GM19193 (cell line): Measurements from ENCODE around the gene HLA-A.
A peak's percentile ranks its signal among the peaks of the same experiment; 100 is the strongest.

Experiments used
- POLR2A ChIP-seq: IDR thresholded peaks from 4 replicates; pipeline ENCODE4 v1.6.1; 2011; ENCODE audit not compliant: insufficient read depth, insufficient read length; ENCODE audit errors: extremely low read depth

HLA-A gene

DNA sequence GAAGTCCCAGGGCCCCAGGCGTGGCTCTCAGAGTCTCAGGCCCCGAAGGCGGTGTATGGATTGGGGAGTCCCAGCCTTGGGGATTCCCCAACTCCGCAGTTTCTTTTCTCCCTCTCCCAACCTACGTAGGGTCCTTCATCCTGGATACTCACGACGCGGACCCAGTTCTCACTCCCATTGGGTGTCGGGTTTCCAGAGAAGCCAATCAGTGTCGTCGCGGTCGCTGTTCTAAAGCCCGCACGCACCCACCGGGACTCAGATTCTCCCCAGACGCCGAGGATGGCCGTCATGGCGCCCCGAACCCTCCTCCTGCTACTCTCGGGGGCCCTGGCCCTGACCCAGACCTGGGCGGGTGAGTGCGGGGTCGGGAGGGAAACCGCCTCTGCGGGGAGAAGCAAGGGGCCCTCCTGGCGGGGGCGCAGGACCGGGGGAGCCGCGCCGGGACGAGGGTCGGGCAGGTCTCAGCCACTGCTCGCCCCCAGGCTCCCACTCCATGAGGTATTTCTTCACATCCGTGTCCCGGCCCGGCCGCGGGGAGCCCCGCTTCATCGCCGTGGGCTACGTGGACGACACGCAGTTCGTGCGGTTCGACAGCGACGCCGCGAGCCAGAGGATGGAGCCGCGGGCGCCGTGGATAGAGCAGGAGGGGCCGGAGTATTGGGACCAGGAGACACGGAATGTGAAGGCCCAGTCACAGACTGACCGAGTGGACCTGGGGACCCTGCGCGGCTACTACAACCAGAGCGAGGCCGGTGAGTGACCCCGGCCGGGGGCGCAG is at the start of gene HLA-A:
HLA-A (plus strand) TSS at position 258 of the 778 bp plus-strand sequence; CDS start at position 280, 22 bp downstream.
- peak; percentile 99 for TF ChIP-seq POLR2A

DNA sequence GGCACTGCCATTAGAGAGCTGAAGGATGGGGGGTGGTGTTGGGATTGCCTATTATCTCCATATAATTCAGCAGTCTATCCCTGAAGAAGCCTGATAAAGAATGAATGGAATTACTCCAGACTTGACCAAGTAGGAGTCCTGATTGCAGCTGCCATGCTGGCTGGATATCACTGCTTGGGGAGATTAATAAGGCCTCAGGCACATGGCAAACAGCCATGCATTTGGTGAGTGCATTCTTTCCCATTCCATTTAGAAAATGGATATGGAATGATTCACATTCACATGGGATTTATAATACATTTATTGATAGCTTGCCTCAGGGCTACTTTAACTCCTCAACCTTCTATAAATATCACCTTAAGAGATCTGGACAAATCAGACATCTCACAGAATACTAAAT is 49.6 kb upstream of the HLA-A start:
- no peak for TF ChIP-seq POLR2A

DNA sequence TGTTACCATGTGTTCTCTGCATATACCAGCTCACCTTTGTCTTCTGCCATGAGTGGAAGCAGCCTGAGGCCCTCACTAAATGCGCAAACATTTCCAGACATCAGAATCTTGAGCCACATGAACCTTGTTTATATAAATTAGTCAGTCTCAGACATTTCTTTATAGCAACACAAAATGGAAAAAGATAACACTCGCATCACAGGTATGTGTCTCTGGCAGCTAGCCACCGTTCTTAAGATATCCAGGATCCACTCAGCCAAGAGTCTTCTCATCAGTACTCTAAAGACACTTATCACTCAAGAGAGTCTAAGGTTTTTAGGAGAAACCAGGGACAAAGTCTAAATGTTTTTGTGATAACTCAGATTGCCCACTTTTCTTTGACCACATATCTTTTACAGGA is 43.1 kb upstream of the HLA-A start:
- TF ChIP-seq POLR2A: no peak

DNA sequence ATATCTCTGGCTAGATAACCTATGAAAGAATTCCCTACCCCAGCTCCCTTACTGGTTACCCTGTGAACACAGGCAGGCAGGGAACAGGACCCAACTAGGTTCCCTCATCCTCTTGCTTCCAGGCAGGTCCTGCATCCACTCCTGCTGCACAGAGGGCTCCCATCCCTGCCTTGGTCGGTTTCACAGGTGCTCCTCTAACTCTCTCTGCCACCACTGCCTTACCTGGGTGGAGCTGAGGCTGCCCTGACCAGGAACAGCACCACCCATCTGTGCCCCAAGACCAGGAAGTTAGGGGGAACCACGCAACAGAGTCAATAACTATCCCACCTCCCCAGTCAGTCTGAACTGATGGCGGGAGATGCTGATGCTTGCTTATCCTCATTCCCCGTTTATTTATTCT is 37.0 kb upstream of the HLA-A start:
- TF ChIP-seq POLR2A: no peak

DNA sequence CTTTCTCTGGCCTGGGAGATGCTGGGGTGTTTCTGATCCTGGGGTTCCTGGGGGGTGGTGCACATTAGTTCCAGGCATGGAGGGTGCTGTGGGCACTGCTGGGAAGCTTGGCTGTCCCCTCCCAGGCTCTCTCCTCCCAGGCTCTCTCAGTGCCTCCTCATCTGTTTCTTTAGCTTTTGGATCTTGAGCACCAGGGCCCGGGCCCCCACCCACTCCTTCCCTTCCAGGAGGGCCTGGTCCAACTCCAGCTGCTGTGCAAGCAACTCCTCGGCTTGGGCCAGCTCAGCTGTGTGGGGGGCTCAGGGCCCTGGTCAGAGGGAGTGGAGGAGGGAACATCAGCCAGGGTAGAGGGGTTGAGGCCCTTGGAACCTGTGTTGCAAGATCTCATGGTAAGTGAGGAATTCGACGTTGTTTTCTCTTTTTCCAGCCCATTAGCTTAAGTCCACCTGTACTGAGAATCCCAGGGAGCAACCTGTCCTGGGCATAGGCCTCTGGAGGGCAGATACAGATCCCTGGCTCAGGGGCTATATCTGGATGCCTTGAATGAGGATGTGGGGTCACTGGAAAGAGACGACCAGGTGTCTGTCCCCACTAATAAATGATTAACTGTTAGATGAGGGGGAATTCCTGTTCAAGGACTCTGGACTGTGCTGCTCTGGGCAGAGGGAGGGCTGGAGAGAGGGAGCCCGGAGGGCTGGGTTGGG is 34.5 kb upstream of the HLA-A start:
- TF ChIP-seq POLR2A: no peak

DNA sequence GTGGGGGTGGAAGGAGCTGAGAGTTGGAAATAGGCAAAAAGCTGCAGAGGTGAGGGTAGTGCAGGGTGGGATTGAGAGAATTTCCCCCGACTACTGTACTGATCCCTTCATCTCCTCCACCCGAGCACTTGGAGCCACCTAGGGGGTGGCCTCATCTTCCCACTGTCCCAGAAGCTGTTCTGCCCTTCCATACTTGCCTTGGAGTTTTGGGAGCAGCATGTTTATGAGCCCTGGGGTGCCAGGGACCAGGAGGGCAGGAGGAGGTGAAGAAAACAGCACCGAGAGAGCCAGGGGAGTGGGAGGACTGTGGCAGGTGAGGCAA is 34.0 kb upstream of the HLA-A start:
- TF ChIP-seq POLR2A: no peak

DNA sequence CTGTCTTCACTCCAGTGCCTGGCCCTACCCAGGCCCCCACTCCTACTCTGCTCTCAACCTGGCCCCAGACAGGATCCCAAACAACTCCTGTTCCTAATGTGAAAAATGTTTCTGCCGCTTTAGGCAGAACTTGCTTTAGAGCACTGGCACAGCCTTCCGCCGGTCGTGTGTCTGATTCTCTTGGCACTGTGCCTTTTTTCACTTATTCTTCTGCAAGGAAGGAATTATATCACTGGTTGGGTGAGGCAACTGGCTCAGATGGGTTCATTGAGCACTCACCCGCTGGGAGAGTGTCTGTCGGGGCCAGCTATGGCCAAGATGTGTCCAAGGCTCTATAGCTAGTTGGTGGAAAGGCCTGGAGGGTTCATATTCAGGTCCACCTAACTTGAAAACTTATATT is 33.6 kb upstream of the HLA-A start:
- no peak for TF ChIP-seq POLR2A

DNA sequence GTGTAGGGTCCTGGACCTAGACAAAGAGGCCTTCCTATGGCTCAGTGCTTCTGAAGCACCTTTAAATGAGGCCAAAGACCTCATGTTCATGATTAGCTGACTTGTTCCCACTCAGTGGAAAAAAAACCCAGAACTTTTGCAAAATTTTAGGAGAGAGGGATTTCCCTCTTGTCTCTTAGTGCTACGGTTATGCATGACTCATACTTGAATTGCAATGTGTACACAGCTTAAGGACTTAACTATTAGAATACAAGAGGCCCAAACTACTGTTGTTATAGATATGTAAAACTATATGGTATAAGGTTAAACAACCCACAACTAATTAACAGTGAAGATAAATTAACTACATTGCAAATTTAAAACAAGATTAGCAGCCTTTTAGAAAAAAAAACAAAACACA is 32.3 kb upstream of the HLA-A start:
- TF ChIP-seq POLR2A: no peak

DNA sequence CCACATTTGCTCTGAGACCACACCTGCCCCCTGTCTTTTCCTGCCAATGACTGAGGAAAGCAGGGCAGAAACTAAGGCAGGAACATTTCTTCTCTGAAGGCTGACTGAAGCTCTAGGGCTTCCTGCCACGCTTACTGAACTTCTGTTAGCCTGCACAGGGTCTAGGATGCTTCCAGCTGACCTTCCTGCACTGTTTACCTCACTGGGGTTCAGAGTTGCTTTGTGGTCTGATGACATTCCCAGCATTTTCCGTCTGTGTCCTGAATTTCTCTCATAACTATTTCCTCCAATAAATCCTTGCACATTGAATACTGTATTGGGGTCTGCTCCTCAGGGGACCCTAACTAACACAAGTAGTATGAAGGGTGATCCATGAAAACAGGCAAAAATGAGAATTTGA is 29.5 kb upstream of the HLA-A start:
- TF ChIP-seq POLR2A: no peak

DNA sequence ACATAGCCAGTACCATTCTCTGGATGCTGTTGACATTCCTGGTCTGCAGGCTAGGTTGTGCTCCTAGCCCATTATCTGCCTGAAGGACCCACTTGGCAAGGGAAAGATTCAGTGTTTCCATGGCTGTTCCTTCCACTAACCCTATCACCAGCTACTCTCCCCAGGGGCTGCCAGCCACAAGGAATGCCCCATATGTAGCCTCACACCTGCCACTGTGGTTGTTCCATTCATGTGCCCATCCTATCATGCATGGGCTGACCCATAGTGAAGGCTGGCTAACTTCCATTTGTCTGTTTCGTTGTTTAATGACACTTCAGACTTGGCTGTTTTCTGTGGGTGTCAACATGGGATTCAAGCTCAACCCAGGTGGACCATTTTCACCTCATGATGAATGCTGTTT is 25.6 kb upstream of the HLA-A start:
- TF ChIP-seq POLR2A: no peak

DNA sequence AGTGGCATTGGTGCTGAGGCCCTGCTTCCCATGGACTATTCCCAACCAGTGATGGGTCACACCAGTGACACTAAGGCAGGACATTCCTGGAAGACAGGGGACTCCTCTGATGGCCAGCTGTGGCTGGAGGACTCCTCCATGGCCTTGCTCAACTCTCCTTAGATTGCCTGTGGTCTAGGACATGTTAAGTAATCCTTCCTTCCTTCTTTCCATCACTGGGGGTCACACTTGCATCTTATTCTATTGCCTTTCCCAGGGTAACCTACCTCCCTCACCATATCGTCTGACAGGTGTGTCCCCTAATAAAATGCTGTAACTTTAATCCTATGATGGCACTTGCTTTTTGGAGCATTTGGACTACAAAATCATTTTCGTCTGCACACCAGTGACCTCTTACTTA is 24.5 kb upstream of the HLA-A start:
- no peak for TF ChIP-seq POLR2A

DNA sequence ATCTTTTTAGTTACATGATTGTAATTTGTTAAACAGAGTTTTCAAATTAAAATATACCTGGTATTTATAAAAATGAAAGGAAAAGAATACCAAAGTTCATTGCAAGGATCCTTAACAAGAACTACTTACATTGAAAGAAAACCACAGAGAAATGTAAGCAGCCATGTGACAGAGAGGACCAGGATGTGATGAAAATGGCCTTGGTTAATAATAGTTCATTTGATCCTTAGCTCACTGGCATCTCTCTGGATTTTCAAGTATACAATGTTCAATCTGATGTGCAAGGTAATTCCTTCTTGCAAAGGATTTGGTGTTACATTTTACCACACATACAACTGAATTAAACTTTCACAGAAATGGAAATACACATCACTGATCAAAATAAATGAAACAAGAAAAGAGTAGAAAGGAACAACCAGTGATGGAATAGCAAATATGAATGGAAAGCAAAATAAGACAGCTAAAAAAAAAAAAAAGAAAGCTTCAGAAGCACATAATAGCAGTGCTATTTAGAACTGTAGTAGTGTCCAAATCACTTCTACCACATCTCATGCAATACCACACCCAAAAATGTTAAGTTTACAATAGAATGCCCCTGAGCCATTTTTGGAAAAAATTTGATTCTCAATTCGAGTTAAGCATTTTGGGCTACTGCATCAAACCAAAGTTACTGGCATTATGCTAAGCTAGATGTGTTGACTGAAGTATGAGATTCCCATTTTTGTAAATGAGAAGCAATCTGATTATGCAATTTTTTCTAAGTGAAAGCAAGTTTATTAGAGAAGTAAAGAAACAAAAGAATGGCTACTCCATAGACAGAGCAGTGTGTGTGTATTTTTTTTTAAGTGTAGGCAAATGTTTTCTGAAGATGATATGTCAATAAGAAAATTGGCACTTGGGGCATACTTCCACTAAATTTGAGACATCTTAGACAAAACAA is 22.6 kb upstream of the HLA-A start:
- TF ChIP-seq POLR2A: no peak

DNA sequence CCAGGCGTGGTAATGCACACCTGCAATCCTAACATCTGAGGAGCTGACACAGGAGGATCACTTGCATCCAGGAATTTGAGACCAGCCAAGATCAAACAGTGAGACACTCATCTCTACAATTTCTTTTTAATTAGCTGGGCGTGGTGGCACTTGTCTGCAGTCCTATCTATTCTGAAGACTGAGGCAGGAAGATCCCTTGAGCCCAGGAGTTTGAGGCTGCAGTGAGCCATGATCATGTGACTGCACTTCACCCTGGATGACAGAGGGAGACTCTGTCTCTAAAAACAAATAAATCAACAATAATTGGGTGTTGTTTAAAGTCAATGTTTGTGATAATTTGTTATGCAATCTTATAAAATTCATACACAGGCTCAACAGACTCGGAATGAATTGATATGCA is 18.0 kb upstream of the HLA-A start:
- no peak for TF ChIP-seq POLR2A

DNA sequence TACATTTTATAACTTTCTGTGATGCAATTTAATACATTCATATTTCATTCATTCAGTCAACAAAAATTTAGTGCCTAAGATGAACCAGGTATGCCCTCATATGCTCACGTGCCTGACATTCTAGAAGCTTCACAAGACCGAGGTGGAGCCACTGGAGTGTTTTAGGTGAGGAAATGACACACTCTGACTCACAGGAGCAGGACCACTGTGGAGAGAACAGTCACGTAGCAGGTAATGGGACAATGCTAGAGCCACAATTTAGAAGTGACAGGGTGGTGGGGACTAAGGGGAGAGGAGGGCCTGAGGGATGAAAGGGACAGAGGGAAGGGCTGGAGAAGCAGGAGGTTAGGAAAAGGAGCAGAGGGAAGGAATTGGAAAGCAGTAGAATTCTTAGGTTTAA is 17.6 kb upstream of the HLA-A start:
- TF ChIP-seq POLR2A: no peak

DNA sequence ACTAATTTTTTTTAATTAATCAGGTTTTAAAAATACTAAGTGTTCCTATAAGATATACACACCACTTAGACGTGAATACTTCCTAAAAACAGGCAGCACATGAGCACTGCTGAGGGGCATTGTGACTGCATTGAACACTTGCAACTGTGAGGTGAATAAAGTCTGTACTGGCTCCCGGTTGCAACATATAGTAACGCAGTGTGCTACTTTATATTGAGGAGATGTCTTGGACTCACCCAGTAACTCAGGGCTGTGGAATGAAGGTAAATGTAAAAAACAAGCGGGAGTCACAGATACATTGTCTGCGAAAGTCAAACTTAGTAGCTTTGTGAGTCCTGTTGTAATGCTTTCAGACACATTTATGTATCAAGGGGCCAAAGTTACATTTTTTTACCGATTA is 17.0 kb upstream of the HLA-A start:
- no peak for TF ChIP-seq POLR2A

DNA sequence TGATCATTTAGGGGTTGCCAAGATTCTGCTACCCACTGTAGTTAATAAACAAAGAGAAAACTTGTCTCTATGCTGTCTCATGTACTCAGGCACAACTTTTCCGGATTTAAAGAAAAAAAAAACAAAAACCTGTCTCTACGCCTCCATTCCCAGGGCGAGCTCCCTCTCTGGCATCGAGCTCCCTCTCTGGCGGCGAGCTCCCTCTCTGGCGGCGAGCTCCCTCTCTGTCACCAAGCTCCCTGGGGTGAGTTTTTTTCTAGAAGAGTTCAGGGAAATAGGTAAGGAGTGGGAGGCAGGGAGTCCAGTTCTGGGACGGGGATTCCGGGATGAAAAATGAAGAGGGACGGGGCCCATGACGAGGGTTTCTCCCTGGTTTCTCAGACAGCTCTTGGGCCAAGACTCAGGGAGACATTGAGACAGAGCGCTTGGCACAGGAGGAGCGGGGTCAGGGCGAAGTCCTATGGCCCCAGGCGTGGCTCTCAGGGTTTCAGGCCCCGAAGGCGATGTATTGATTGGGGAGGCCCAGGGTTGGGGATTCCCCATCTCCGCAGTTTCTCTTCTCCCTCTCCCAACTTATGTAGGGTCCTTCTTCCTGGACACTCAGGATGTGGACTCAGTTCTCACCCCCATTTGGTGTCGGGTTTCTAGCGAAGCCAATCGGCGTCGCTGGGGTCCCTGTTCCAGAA is 16.5 kb upstream of the HLA-A start:
- no peak for TF ChIP-seq POLR2A
